GM21515 (cell line): Measurements from ENCODE around the gene PYGM.
"Not testable (repeated sequence)": the region's sequence is repeated elsewhere in the genome, so short reads cannot be mapped to it uniquely, and the experiment has no call there.

Experiments used
- ATAC-seq: cut with Tn5 transposase; IDR thresholded peaks from one replicate; pipeline ENCODE4 v1.9.1; 2021; ENCODE audit not compliant: unreplicated experiment

PYGM gene

GRCh38 chr11:64718780-64719124, 41.0 kb downstream of the PYGM start:
- no peak for ATAC-seq

GRCh38 chr11:64718084-64718779, 41.5 kb downstream of the PYGM start:
- no peak for ATAC-seq

GRCh38 chr11:64717268-64717578, 42.6 kb downstream of the PYGM start:
- ATAC-seq, result no peak

- ATAC-seq, result no peak
Measured at GRCh38 chr11:64716473-64717267, 43.1 kb downstream of the PYGM start.

GRCh38 chr11:64715756-64716472, 43.9 kb downstream of the PYGM start:
- no peak for ATAC-seq

- no peak for ATAC-seq
Measured at GRCh38 chr11:64715110-64715509, 44.7 kb downstream of the PYGM start.

GRCh38 chr11:64714666-64715065, 45.1 kb downstream of the PYGM start:
- no peak for ATAC-seq

GRCh38 chr11:64713781-64714363, 45.9 kb downstream of the PYGM start:
- no peak for ATAC-seq

GRCh38 chr11:64713016-64713707, 46.6 kb downstream of the PYGM start:
- ATAC-seq, result no peak

GRCh38 chr11:64712430-64713015, 47.3 kb downstream of the PYGM start:
- ATAC-seq, result no peak

- no peak for ATAC-seq
Measured at GRCh38 chr11:64711956-64712362, 47.8 kb downstream of the PYGM start.

GRCh38 chr11:64711138-64711955, 48.4 kb downstream of the PYGM start:
- ATAC-seq, result no peak

- ATAC-seq, result no peak
Measured at GRCh38 chr11:64710418-64711137, 49.2 kb downstream of the PYGM start.

- no peak for ATAC-seq
Measured at GRCh38 chr11:64705501-64705900, 54.3 kb downstream of the PYGM start.

GRCh38 chr11:64703048-64703447, 56.7 kb downstream of the PYGM start:
- ATAC-seq, result no peak

- ATAC-seq, result not testable (repeated sequence)
Measured at GRCh38 chr11:64701956-64702355, 57.8 kb downstream of the PYGM start.

- ATAC-seq, result no peak
Measured at GRCh38 chr11:64698427-64698826, 61.3 kb downstream of the PYGM start.

GRCh38 chr11:64697663-64698375, 62.0 kb downstream of the PYGM start:
- no peak for ATAC-seq
